Measurements from ENCODE around the gene KYNU. TPM values are rescaled to one million over a fixed set of nuclear protein-coding genes. Genes with fewer than 3 reads are reported as not detected.
A peak's percentile ranks its signal among the peaks of the same experiment; 100 is the strongest.

Gene KYNU
- total and polyA plus RNA-seq, 10 of the 15 experiments (the other 5 are each of a cell fraction or from before 2014, with no cell fraction given), result 31.3 to 101 (median 38.3) TPM

DNA sequence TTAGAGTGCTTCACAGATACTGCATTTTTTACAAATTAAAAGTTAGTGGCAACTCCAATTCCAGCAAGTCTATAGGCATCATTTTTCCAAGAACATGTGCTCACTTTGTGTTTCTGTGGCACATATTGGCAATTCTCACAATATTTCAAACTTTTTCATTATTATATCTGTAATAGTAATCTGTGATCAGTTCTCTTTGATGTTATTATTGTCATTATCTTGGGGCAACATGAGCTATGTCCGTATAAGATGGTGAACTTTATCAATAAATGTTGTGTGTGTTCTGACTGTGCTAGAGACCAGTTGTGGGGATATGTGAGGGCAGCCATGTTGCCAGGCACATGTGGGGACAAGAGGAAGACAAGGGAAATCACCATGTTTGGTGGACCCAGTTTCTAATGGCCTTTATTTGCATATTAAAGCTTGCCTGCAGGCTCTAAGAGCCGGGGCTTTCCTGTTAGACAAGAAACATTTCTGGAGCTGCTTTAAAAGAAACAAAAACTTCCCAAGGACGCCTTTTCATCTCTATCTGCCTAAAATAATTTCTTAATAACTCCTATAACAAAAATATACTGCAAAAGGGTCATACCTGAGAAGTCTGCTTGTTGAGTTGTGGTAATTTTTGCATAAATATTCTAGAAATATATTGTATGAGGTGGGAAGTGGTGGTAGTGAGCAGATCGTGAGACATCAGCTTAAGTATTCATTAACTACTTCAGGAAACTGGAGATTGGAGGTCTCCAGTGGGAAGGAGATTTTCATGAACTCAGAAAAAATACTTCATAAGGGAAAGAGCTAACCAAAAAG lies 37.2 kb downstream of the KYNU start (continued):
- no peak for TF ChIP-seq USF1 (IDR thresholded peaks at IDR 0.05; ENCODE audit: borderline replicate concordance, extremely low read length, insufficient read depth, low read depth, low read length)
- TF ChIP-seq, protein P1, sequence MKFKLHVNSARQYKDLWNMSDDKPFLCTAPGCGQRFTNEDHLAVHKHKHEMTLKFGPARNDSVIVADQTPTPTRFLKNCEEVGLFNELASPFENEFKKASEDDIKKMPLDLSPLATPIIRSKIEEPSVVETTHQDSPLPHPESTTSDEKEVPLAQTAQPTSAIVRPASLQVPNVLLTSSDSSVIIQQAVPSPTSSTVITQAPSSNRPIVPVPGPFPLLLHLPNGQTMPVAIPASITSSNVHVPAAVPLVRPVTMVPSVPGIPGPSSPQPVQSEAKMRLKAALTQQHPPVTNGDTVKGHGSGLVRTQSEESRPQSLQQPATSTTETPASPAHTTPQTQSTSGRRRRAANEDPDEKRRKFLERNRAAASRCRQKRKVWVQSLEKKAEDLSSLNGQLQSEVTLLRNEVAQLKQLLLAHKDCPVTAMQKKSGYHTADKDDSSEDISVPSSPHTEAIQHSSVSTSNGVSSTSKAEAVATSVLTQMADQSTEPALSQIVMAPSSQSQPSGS (IDR thresholded peaks at IDR 0.05; ENCODE audit: low read length), result no peak
- no peak for TF ChIP-seq ZBED1 (IDR thresholded peaks at IDR 0.05; ENCODE audit: borderline replicate concordance)
- TF ChIP-seq MYC (IDR thresholded peaks at IDR 0.05; ENCODE audit: insufficient read depth, insufficient read length, insufficient replicate concordance, low read length, severe bottlenecking), result no peak
- peak; percentile 75 for TF ChIP-seq TAF1 (IDR thresholded peaks at IDR 0.05; ENCODE audit: borderline replicate concordance, low read depth, low read length)
- TF ChIP-seq JUNB (IDR thresholded peaks at IDR 0.05), result no peak
- peak; percentile 74 for TF ChIP-seq POLR2AphosphoS5 (IDR thresholded peaks at IDR 0.05; ENCODE audit: low read length)
- TF ChIP-seq BHLHE40 (IDR thresholded peaks at IDR 0.05; ENCODE audit: borderline replicate concordance in 1 of 2, low read depth in 2 of 2, low read length in 1 of 2), result peak; percentile 24 to 34; a peak in 1 of 4 replicates
- no peak for TF ChIP-seq EZH2 (IDR thresholded peaks at IDR 0.05; ENCODE audit: borderline replicate concordance, control insufficient read depth, low read depth, low read length)
- TF ChIP-seq PAX5 (IDR thresholded peaks at IDR 0.05; ENCODE audit: borderline replicate concordance, low read depth, low read length), result 0 out of 2 replicates have a peak, but pooled peaks have one; percentile 27
- no peak for TF ChIP-seq BRCA1 (IDR thresholded peaks at IDR 0.05; ENCODE audit: low read depth, low read length)
- no peak for TF ChIP-seq LARP7 (IDR thresholded peaks at IDR 0.05)
- TF ChIP-seq, protein P2, sequence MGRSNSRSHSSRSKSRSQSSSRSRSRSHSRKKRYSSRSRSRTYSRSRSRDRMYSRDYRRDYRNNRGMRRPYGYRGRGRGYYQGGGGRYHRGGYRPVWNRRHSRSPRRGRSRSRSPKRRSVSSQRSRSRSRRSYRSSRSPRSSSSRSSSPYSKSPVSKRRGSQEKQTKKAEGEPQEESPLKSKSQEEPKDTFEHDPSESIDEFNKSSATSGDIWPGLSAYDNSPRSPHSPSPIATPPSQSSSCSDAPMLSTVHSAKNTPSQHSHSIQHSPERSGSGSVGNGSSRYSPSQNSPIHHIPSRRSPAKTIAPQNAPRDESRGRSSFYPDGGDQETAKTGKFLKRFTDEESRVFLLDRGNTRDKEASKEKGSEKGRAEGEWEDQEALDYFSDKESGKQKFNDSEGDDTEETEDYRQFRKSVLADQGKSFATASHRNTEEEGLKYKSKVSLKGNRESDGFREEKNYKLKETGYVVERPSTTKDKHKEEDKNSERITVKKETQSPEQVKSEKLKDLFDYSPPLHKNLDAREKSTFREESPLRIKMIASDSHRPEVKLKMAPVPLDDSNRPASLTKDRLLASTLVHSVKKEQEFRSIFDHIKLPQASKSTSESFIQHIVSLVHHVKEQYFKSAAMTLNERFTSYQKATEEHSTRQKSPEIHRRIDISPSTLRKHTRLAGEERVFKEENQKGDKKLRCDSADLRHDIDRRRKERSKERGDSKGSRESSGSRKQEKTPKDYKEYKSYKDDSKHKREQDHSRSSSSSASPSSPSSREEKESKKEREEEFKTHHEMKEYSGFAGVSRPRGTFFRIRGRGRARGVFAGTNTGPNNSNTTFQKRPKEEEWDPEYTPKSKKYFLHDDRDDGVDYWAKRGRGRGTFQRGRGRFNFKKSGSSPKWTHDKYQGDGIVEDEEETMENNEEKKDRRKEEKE (IDR thresholded peaks at IDR 0.05), result no peak
- no peak for TF ChIP-seq IRF3 (IDR thresholded peaks at IDR 0.05)
- TF ChIP-seq, protein P3, sequence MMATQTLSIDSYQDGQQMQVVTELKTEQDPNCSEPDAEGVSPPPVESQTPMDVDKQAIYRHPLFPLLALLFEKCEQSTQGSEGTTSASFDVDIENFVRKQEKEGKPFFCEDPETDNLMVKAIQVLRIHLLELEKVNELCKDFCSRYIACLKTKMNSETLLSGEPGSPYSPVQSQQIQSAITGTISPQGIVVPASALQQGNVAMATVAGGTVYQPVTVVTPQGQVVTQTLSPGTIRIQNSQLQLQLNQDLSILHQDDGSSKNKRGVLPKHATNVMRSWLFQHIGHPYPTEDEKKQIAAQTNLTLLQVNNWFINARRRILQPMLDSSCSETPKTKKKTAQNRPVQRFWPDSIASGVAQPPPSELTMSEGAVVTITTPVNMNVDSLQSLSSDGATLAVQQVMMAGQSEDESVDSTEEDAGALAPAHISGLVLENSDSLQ (IDR thresholded peaks at IDR 0.05), result no peak
- TF ChIP-seq FOXK2 (IDR thresholded peaks at IDR 0.05), result no peak
- no peak for TF ChIP-seq SP1 (IDR thresholded peaks at IDR 0.05; ENCODE audit: low read depth, low read length)
- TF ChIP-seq EGR1 (IDR thresholded peaks at IDR 0.05; ENCODE audit: borderline replicate concordance in 1 of 2, low read depth in 2 of 2, low read length in 2 of 2), result no peak
- no peak for TF ChIP-seq EP300 (IDR thresholded peaks at IDR 0.05; ENCODE audit: borderline replicate concordance in 1 of 2, control insufficient read depth in 1 of 2, low read depth in 2 of 2, low read length in 2 of 2)
- peak; percentile 49; the same call in 1 of the 2 replicates for TF ChIP-seq RAD51 (IDR thresholded peaks at IDR 0.05)
- peak; percentile 40 for TF ChIP-seq RUNX3 (IDR thresholded peaks at IDR 0.05; ENCODE audit: low read length)
- TF ChIP-seq TARDBP (IDR thresholded peaks at IDR 0.05; ENCODE audit: borderline replicate concordance), result no peak
